CD4-positive, alpha-beta T cell treated with Interleukin-15 for 1 hour (primary cell): ENCODE results near the gene PGAM2.

Experiments used
- DNase-seq: peaks from one replicate; pipeline ENCODE4 v3.0.0-alpha.2; 2020

The PGAM2 gene

GRCh38 chr7:44082541-44083207, 17.3 kb upstream of the PGAM2 start:
- peak; percentile 100 for DNase-seq

GRCh38 chr7:44081266-44081748, 15.9 kb upstream of the PGAM2 start:
- DNase-seq, result no peak

- DNase-seq, result no peak
These were observed 15.4 kb upstream of the PGAM2 start for GRCh38 chr7:44080686-44081265.

GRCh38 chr7:44080118-44080517, 14.8 kb upstream of the PGAM2 start:
- no peak for DNase-seq

- DNase-seq, result no peak
These were observed 14.1 kb upstream of the PGAM2 start for GRCh38 chr7:44079331-44080021.

GRCh38 chr7:44078521-44078920, 13.2 kb upstream of the PGAM2 start:
- no peak for DNase-seq

- DNase-seq, result peak; percentile 20
These were observed 12.3 kb upstream of the PGAM2 start for GRCh38 chr7:44077681-44078091.

GRCh38 chr7:44077061-44077460, 11.7 kb upstream of the PGAM2 start:
- peak; percentile 15 for DNase-seq

- DNase-seq, result peak; percentile 15
These were observed 10.9 kb upstream of the PGAM2 start for GRCh38 chr7:44076101-44076895.

GRCh38 chr7:44075296-44076075, 10.1 kb upstream of the PGAM2 start:
- no peak for DNase-seq

- DNase-seq, result no peak
These were observed 9.0 kb upstream of the PGAM2 start for GRCh38 chr7:44074349-44074695.

- peak; percentile 87 for DNase-seq
These were observed 8.4 kb upstream of the PGAM2 start for GRCh38 chr7:44073664-44074348.

- DNase-seq, result peak; percentile 52
These were observed 7.2 kb upstream of the PGAM2 start for GRCh38 chr7:44072364-44073231.

- DNase-seq, result no peak
These were observed 6.5 kb upstream of the PGAM2 start for GRCh38 chr7:44071726-44072363.

GRCh38 chr7:44068054-44068453, 2.7 kb upstream of the PGAM2 start:
- peak; percentile 3 for DNase-seq

GRCh38 chr7:44067064-44067951, 1.9 kb upstream of the PGAM2 start:
- peak; percentile 7 for DNase-seq

GRCh38 chr7:44066494-44067063, 1.2 kb upstream of the PGAM2 start:
- DNase-seq, result peak; percentile 10

GRCh38 chr7:44066111-44066460, 719 bp upstream of the PGAM2 start:
- peak; percentile 15 for DNase-seq
